ENCODE results near the gene CCDC116.
"Not testable (repeated sequence)": the region's sequence is repeated elsewhere in the genome, so short reads cannot be mapped to it uniquely, and the experiment has no call there.

Gene CCDC116

GRCh38 chr22:21609556-21610157 lies 22.9 kb upstream of the CCDC116 start:
- not testable (repeated sequence) for DNase-seq

- no peak for DNase-seq
These were observed 21.2 kb upstream of the CCDC116 start for GRCh38 chr22:21611210-21611977.

DNA sequence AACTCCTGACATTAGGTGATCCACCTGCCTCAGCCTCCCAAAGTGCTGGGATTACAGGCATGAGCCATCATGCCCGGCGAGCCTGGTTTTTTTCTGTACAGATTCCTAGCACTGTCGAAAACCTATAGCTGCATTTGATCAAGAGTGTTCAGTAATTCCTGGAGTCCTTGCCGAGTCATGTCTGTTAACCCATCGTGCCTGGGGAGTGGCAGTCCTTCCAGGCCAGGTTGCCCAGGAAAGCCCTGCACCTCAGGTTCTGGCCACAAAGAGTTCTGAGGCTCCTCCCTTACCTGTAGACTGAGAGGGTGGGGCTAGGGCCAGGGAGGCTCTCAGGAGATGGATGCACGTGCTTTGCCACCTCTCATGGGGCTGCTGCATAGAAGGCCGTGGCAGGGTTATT lies 19.7 kb upstream of the CCDC116 start:
- no peak for DNase-seq

DNA sequence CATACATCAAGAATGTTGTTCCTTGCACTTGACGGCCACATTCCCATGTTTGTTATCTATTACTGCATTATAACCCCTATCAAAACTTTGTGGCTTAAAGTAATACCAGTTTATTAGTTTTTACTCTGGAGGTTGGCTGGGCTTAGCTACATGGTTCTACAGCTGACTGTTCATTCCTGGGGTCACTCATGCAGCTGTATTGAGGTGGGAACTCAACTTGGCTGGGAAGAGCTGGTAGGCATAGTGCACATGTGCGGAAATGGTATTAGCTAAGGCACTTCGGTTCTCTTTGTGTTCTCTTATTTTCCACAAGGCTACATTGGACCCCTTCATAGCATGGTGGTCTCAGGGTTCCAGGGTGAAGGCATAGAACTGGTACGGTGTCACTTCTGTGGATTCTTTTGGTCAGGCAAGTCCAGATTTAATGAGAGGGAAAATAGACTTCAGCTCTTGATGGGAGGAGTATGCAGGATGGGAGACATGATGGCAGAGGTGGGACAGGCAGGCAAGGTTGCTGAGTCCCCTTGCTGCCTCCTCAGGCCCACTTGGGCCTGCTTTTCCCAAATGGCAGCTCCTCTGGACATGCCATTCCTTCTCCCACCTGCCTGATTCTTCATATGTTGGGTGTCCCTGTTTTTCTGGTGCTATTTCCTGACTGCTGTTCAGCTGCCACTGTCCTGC lies 18.9 kb upstream of the CCDC116 start:
- no peak for DNase-seq

- DNase-seq: no peak
These were observed 16.8 kb upstream of the CCDC116 start for GRCh38 chr22:21615731-21616130.

- not testable (repeated sequence) for DNase-seq
These were observed 15.2 kb upstream of the CCDC116 start for GRCh38 chr22:21617337-21617736.

DNA sequence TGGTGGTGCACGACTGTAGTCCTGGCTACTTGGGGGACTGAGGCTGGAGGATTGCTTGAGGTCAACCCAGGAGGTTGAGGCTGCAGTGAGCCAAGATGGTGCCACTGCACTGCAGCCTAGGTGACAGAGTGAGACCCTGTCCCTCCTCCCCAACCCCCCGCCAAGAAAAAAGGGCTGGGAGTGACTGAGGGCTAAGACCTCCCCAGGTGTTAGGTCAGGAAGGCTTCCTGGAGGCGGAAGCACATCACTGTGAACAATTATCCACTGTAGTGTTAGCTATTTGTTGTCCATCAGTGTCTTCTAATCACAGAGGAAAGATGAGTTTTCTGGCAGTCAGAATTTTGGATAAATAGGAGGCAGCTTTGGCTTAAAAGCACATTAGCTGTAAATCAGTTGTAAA lies 11.5 kb upstream of the CCDC116 start:
- no peak for DNase-seq

GRCh38 chr22:21622011-21622918 lies 10.3 kb upstream of the CCDC116 start:
- DNase-seq: no peak

GRCh38 chr22:21622919-21623647 lies 9.5 kb upstream of the CCDC116 start:
- DNase-seq: no peak

GRCh38 chr22:21623648-21623970 lies 9.0 kb upstream of the CCDC116 start:
- DNase-seq: no peak

GRCh38 chr22:21624120-21624879 lies 8.3 kb upstream of the CCDC116 start:
- no peak for DNase-seq

GRCh38 chr22:21624880-21625791 lies 7.4 kb upstream of the CCDC116 start:
- DNase-seq: no peak

DNA sequence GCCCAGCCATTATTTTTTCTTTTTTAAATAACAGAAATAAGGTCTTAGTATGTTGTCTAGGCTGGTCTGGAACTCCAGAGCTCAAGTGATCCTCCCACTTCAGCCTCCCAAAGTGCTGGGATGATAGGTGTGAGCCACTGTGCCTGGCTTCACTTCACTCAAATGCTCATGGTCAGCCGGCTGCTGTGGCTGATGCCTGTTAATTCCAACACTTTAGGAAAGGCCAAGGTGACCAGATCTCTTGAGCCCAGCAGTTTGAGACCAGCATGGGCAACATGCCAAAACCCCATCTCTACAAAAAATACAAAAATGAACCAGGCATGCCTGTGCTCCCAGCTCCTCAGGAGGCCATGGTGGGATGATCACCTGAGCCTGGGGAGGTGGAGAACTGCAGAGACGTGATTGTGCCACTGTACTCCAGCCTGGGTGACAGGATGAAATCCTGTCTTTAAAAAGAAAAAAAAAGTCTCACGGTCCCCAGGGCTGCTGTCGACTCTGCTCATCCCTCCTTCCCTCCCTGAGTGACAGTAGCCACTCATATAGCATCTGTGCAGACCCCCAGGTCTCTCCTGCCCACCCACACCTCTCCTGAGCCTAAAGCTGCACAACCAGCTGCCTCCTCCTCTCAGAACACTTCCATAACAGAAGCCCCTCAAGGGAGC lies 6.4 kb upstream of the CCDC116 start:
- DNase-seq: no peak

- DNase-seq: no peak
These were observed 5.7 kb upstream of the CCDC116 start for GRCh38 chr22:21626735-21627469.

DNA sequence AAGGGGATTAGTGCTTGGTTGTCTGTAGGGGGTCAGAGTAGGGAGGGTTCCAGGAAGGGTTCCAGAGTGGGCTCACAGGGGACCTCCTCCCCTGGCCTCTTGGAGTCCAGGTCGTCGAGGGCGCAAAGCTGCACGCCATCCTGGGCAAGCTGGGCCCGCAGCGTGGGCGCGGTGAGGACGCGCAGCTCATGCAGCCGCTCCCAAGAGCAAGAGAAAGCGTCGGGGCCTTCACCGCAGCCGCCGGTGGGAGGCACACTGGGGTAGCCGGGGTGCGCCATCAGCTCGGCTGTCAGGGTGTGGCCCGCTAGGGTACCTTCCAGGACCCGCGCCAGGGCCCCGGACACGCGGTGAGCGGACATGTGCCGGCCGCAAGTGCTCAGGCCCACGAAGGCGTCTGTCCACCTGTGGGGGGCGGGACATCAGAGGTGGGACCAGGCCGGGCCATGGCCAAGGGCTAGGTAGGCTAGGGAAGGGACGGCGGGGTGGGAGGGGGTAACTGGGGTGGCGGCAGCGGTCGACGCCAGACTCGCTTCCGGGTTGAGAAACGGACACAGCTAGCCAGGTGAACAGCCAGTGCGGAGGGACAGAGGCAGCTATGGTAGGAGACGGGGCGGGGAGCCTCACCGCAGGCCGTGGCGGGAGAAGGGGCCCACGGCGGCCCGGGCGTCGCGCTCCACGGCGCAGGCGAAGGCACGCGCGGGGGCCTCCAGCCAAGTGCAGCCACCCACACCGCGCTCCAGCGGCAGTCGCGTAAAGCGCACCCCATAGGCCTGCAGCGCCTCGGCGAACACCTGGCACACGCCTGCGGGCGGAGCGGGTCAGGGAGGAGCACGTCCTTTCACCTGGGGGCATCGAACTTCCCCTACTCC lies 3.9 kb upstream of the CCDC116 start:
- no peak for DNase-seq

- DNase-seq: peak; percentile 85
These were observed 3.1 kb upstream of the CCDC116 start, which contains the start of gene YDJC for GRCh38 chr22:21629255-21630149. YDJC (minus strand) TSS chr22:21630022; CDS start chr22:21630014, 8 bp downstream.

- DNase-seq: no peak
These were observed 1.5 kb upstream of the CCDC116 start for GRCh38 chr22:21631025-21631424.
